ENCODE data around the gene MATN1.

MATN1 gene

DNA sequence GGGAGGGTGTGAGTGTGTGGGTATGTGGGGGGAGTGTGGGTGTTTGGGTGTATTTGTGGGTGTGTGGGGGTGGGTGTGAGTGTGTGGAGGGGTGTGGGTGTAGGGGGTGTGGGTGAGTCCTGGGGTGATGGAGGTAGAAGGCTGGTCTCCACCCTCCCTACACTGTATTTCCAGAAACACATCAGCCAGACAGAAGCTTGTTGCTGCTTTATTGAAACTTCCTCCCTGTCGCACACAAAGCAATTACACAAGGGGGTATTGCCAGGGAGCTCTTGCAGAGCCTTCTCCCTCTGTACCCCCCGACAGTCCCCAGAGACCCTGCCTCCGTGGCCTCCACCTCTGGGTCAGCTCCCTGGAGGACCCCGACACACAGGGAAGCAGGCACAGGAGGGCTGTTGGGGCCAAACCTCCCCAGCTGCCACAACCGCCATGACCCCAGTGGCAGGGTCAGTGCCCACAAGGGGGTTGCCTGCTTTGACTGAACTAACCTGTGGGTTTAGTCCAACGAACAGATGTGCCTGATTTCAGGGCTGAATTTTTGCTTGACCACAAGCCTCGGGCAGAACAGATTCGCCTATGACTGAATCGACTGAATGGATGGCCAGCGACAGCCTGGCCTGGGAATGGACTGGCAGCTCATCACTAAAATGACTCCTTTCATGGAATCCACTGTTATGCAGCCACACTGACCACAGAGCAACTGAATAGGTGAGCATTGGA is 9.1 kb upstream of the MATN1 start:
- no peaks in the 10 kb centered on the region for H3K36me3 ChIP-seq (ENCODE audit: control insufficient read depth, insufficient read depth, low read length)
- no peak overlapping the region for H3K9ac ChIP-seq (ENCODE audit: low read depth, low read length)
- no peaks in the 10 kb centered on the region for H3K9me3 ChIP-seq (ENCODE audit: control insufficient read depth, insufficient read depth, low read length)
- no peaks in the 10 kb centered on the region for H3K4me1 ChIP-seq (ENCODE audit: control insufficient read depth, insufficient read depth, low read length)
- H3K4me3 ChIP-seq (ENCODE audit: low read depth, low read length) = no peak overlapping the region
- no peaks in the 10 kb centered on the region for H3K27me3 ChIP-seq (ENCODE audit: control insufficient read depth, insufficient read depth, low read length)

GRCh38 chr1:30731806-30732276 is 8.5 kb upstream of the MATN1 start:
- H3K27me3 ChIP-seq (ENCODE audit: control insufficient read depth, insufficient read depth, low read length) = no peaks in the 10 kb centered on the region
- H3K9ac ChIP-seq (ENCODE audit: low read depth, low read length) = no peak overlapping the region
- no peaks in the 10 kb centered on the region for H3K4me1 ChIP-seq (ENCODE audit: control insufficient read depth, insufficient read depth, low read length)
- no peaks in the 10 kb centered on the region for H3K36me3 ChIP-seq (ENCODE audit: control insufficient read depth, insufficient read depth, low read length)
- no peaks in the 10 kb centered on the region for H3K9me3 ChIP-seq (ENCODE audit: control insufficient read depth, insufficient read depth, low read length)
- no peak overlapping the region for H3K4me3 ChIP-seq (ENCODE audit: low read depth, low read length)

DNA sequence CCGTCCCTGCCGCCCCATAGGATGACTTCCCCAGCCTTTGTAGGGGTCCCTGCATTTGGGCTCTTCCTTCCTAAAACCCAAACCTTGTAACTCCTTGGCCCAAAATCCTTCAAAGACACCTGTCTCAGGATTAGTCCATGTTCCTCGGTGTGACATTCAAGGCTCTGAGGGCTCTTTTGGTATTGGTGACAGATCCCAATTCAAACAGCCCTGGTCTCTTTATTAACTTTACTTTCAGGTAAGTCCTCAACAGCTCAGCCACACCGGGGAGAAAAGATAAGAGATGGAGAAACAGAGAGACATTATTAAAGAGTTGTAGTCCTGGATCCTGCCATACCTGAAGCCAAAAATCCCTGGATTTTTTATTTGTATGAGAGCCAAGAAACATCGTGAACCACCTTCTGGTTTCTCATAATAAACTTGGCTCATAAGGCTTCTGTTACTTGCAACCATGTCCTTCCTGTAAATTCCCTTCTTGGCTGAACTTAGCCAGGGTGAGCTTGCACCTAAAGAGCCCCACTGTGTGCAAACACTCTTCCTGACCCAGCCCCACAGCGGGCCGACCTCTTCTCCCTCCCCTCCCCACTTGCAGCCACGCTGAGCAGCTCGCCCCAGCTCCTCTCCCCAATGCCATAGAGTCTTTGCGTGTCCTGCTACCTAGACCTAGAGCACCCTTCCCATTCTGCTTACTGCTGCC is 7.9 kb upstream of the MATN1 start:
- no peaks in the 10 kb centered on the region for H3K27me3 ChIP-seq (ENCODE audit: control insufficient read depth, insufficient read depth, low read length)
- H3K36me3 ChIP-seq (ENCODE audit: control insufficient read depth, insufficient read depth, low read length) = no peaks in the 10 kb centered on the region
- no peak overlapping the region for H3K4me3 ChIP-seq (ENCODE audit: low read depth, low read length)
- H3K9ac ChIP-seq (ENCODE audit: low read depth, low read length) = no peak overlapping the region
- no peaks in the 10 kb centered on the region for H3K9me3 ChIP-seq (ENCODE audit: control insufficient read depth, insufficient read depth, low read length)
- H3K4me1 ChIP-seq (ENCODE audit: control insufficient read depth, insufficient read depth, low read length) = no peaks in the 10 kb centered on the region

GRCh38 chr1:30730346-30731108 is 7.1 kb upstream of the MATN1 start:
- H3K9ac ChIP-seq (ENCODE audit: low read depth, low read length) = no peak overlapping the region
- H3K4me1 ChIP-seq (ENCODE audit: control insufficient read depth, insufficient read depth, low read length) = no peaks in the 10 kb centered on the region
- H3K9me3 ChIP-seq (ENCODE audit: control insufficient read depth, insufficient read depth, low read length) = no peaks in the 10 kb centered on the region
- no peaks in the 10 kb centered on the region for H3K36me3 ChIP-seq (ENCODE audit: control insufficient read depth, insufficient read depth, low read length)
- H3K27me3 ChIP-seq (ENCODE audit: control insufficient read depth, insufficient read depth, low read length) = no peaks in the 10 kb centered on the region
- H3K4me3 ChIP-seq (ENCODE audit: low read depth, low read length) = no peak overlapping the region

GRCh38 chr1:30729901-30730300 is 6.5 kb upstream of the MATN1 start:
- no peak overlapping the region for H3K9ac ChIP-seq (ENCODE audit: low read depth, low read length)
- no peaks in the 10 kb centered on the region for H3K4me1 ChIP-seq (ENCODE audit: control insufficient read depth, insufficient read depth, low read length)
- no peaks in the 10 kb centered on the region for H3K36me3 ChIP-seq (ENCODE audit: control insufficient read depth, insufficient read depth, low read length)
- H3K4me3 ChIP-seq (ENCODE audit: low read depth, low read length) = no peak overlapping the region
- H3K27me3 ChIP-seq (ENCODE audit: control insufficient read depth, insufficient read depth, low read length) = no peaks in the 10 kb centered on the region
- no peaks in the 10 kb centered on the region for H3K9me3 ChIP-seq (ENCODE audit: control insufficient read depth, insufficient read depth, low read length)

DNA sequence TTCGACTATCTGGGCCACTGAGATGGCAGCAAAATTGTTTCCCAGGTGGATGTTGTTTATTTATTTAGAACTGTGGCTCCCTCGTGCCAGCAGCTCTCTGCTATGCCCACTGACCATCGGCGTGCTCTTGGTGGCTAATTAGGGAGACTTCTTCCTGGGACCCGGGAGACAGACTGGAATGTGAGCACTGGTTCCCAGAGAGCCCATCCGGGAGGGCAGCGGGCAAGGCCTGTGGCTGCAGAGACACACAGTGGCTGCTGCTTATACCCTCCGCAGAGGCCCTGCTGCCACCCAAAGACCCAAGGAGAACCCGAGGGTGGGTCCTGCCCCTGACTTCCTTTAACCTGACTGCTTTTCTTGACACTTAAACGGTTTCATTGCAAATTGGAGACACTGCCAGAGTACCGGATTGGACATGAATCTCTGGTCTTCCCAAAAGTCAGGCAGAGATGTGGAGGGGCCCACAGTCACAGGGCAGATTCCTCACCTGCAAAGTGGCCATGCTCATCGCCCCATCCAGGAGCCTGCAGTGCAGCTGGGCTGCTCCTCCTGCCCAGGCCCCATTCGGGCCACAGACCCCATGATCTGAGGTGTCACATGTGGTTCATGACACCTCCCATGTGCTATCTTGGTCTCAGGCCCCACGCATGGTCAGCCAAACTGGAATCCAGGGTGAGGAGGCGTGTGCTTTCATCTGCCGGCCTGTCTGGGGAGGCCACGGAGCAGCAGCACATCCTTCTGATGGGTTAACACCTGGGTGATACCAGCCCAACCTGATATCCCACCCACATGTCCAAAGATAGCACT is 5.7 kb upstream of the MATN1 start:
- no peaks in the 10 kb centered on the region for H3K4me1 ChIP-seq (ENCODE audit: control insufficient read depth, insufficient read depth, low read length)

DNA sequence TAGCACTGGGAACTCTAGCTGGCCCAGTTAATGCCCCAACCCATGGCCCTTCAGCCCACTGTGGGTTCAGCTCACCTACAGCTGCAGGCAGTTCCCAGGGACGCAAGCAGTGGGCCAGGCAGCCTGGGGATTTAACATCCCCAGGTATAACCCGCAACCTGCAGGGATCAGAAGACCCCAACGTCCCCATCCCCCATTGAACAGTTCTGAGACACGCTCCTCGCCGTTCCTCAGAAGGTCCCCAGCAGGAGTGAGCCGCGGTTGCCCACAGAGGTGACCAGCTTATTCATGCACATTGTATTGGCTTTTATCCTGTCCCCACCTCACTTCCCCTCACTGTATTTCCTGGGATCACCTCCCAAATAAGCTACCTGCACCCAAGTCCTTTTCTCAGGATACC is 5.0 kb upstream of the MATN1 start:
- Histone ChIP-seq H3K36me3 (ENCODE audit: control insufficient read depth, insufficient read depth, low read length) (no peaks in the 10 kb centered on the region), H3K4me1 (ENCODE audit: control insufficient read depth, insufficient read depth, low read length) (no peaks in the 10 kb centered on the region), H3K4me3 (ENCODE audit: low read depth, low read length) (no peak overlapping the region), H3K9ac (ENCODE audit: low read depth, low read length) (no peak overlapping the region), H3K9me3 (ENCODE audit: control insufficient read depth, insufficient read depth, low read length) (no peaks in the 10 kb centered on the region), H3K27me3 (ENCODE audit: control insufficient read depth, insufficient read depth, low read length) (no peaks in the 10 kb centered on the region)

More for the DNA sequence above, 5.7 kb upstream of the MATN1 start:
- H3K36me3 ChIP-seq (ENCODE audit: control insufficient read depth, insufficient read depth, low read length) = no peaks in the 10 kb centered on the region
- no peaks in the 10 kb centered on the region for H3K27me3 ChIP-seq (ENCODE audit: control insufficient read depth, insufficient read depth, low read length)
- H3K9ac ChIP-seq (ENCODE audit: low read depth, low read length) = no peak overlapping the region
- H3K9me3 ChIP-seq (ENCODE audit: control insufficient read depth, insufficient read depth, low read length) = no peaks in the 10 kb centered on the region
- H3K4me3 ChIP-seq (ENCODE audit: low read depth, low read length) = no peak overlapping the region

DNA sequence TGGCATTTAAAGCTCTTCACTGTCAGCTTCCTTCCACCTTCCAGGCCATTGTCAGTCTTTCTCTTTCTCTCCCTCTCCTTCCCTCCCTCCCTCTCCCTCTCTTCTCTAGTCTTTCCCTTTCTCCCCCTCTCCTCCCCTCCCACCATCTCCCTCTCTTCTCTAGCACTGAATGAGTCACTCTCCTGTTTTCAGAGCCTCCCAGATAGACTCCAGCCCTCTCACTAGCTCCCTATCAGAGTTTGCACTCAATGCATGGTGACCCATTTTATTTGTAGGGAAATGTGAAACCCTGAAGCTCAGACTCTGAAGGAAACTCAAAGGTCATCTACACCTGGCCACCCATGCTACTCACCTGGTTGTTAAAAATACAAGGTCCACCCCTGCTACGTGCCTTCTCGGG is 4.4 kb upstream of the MATN1 start:
- H3K36me3 ChIP-seq (ENCODE audit: control insufficient read depth, insufficient read depth, low read length) = no peaks in the 10 kb centered on the region
- H3K27me3 ChIP-seq (ENCODE audit: control insufficient read depth, insufficient read depth, low read length) = no peaks in the 10 kb centered on the region
- H3K9ac ChIP-seq (ENCODE audit: low read depth, low read length) = no peak overlapping the region
- no peaks in the 10 kb centered on the region for H3K9me3 ChIP-seq (ENCODE audit: control insufficient read depth, insufficient read depth, low read length)
- no peaks in the 10 kb centered on the region for H3K4me1 ChIP-seq (ENCODE audit: control insufficient read depth, insufficient read depth, low read length)
- no peak overlapping the region for H3K4me3 ChIP-seq (ENCODE audit: low read depth, low read length)

GRCh38 chr1:30726773-30727684 is 3.6 kb upstream of the MATN1 start:
- Histone ChIP-seq H3K4me1 (ENCODE audit: control insufficient read depth, insufficient read depth, low read length) (no peaks in the 10 kb centered on the region), H3K9me3 (ENCODE audit: control insufficient read depth, insufficient read depth, low read length) (no peaks in the 10 kb centered on the region)

GRCh38 chr1:30726236-30726635 is 2.9 kb upstream of the MATN1 start:
- Histone ChIP-seq H3K9me3 (ENCODE audit: control insufficient read depth, insufficient read depth, low read length) (no peaks in the 10 kb centered on the region), H3K4me3 (ENCODE audit: low read depth, low read length) (no peak overlapping the region), H3K36me3 (ENCODE audit: control insufficient read depth, insufficient read depth, low read length) (no peaks in the 10 kb centered on the region), H3K27me3 (ENCODE audit: control insufficient read depth, insufficient read depth, low read length) (no peaks in the 10 kb centered on the region), H3K4me1 (ENCODE audit: control insufficient read depth, insufficient read depth, low read length) (no peaks in the 10 kb centered on the region), H3K9ac (ENCODE audit: low read depth, low read length) (no peak overlapping the region)

More at GRCh38 chr1:30726773-30727684, 3.6 kb upstream of the MATN1 start:
- Histone ChIP-seq H3K9ac (ENCODE audit: low read depth, low read length) (no peak overlapping the region), H3K36me3 (ENCODE audit: control insufficient read depth, insufficient read depth, low read length) (no peaks in the 10 kb centered on the region), H3K27me3 (ENCODE audit: control insufficient read depth, insufficient read depth, low read length) (no peaks in the 10 kb centered on the region), H3K4me3 (ENCODE audit: low read depth, low read length) (no peak overlapping the region)
